Measurements from ENCODE around the gene EIF4ENIF1.
A peak's percentile ranks its signal among the peaks of the same experiment; 100 is the strongest.
"Not testable (repeated sequence)": the region's sequence is repeated elsewhere in the genome, so short reads cannot be mapped to it uniquely, and the experiment has no call there.

Gene EIF4ENIF1, protein sequence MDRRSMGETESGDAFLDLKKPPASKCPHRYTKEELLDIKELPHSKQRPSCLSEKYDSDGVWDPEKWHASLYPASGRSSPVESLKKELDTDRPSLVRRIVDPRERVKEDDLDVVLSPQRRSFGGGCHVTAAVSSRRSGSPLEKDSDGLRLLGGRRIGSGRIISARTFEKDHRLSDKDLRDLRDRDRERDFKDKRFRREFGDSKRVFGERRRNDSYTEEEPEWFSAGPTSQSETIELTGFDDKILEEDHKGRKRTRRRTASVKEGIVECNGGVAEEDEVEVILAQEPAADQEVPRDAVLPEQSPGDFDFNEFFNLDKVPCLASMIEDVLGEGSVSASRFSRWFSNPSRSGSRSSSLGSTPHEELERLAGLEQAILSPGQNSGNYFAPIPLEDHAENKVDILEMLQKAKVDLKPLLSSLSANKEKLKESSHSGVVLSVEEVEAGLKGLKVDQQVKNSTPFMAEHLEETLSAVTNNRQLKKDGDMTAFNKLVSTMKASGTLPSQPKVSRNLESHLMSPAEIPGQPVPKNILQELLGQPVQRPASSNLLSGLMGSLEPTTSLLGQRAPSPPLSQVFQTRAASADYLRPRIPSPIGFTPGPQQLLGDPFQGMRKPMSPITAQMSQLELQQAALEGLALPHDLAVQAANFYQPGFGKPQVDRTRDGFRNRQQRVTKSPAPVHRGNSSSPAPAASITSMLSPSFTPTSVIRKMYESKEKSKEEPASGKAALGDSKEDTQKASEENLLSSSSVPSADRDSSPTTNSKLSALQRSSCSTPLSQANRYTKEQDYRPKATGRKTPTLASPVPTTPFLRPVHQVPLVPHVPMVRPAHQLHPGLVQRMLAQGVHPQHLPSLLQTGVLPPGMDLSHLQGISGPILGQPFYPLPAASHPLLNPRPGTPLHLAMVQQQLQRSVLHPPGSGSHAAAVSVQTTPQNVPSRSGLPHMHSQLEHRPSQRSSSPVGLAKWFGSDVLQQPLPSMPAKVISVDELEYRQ

DNA sequence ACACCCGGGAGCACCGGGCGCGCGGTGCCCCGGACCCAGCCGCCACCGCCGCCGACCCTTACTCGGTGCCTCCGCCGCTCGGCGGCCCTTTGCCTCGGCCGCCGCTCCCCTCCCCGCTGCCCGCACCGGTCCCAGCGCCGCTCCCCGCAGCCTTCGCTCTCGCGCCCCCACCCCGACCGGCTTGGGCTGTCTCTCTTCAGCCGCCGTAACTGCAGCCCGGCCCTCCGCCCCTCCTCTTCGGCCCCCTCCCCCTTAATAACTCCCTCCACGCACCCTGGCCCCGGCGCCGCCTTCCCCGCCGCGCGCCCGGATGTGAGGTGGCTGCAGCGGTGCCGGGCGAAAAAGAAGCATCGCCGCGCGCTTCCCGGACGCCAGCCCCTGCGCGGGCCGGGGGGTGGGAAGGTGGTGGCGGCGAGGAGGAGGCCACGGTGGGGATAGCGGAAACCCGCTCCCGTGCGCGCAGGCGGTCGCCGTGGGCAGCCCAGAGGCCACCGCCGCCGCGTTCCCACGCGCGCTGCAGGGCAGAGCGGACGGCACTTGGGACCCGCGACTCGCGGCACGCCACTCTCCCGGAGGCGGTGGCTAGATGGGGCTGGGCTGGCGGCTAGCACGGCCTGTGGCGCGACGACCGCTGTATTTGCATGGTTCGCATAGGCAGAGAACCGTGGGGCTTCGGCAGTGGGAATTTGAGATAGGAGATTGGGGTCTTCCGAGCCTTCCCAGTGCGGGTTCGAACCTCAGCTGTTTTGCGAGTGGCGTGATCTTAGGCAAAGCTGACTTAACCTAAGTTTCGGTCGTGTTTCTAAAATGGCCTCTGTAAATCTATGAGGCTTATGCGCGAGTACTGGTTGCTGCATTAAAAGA is at the start of gene EIF4ENIF1:
Gene EIF4ENIF1, minus strand, starts transcription at position 211 of the 864 bp plus-strand sequence. CDS start 1,124 bp downstream, outside the sequence.
- peak; percentile 17 to 47 for DNase-seq

DNA sequence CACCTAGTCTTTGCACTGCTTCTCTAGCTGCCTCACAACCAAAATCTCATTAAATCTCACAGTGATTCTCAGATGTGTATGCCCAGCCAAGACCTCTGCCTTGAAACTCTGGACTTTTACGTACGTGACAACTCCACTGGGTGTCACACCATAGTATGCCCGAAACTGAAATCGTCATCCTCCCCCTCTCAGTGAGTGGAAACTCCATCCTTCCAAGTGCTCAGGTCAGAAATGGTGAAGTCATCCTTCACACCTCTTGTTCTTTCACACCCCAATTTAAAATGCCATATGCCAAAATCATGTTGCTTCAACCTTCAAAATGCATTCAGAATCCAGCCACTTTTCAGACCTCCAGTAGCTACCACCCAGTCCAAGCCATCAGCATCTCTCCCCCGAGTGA is 49.2 kb upstream of the EIF4ENIF1 start:
- DNase-seq: no peak

DNA sequence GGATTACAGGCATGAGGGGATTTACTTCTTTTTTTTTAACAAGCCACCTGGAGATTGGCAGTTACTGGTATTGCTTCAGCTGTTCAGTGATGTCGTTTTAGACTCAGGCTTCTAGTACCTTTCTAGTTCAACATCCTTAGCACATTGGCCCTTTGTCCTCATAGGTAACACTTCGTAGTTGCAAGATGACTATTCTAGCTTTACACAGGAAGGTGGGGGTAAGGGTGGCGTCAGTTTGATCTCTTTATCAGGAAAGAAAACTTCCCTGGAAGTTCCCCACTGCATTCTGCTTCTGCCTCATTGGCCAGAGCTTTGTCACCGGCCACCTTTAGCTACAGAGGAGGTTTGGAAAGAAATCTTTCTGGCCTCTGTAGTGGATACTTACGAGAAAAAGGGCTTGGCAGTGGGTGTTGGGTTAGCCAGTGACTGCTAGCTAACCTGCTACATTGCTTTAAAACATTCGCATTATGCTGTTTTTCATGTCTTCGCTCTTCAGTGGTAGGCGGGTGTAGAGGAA is 47.4 kb upstream of the EIF4ENIF1 start:
- DNase-seq: no peak

DNA sequence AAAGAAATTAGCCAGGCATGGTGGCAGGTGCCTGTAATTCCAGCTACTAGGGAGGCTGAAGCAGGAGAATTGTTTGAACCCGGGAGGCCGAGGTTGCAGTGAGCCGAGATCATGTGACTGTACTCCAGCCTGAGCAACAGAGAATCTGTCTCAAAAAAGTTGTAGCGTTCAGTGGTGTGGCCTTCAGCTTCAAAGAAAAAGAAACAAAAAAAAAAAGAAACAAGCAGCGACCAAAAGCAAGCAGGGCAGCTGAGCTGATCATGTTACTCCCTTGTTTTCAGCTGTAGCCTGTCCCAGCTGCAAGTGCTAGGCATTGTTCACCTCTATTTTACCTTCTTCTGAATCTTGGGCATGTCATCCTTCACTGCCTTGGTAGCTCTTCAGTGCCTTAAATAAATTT is 43.7 kb upstream of the EIF4ENIF1 start:
- DNase-seq: no peak

DNA sequence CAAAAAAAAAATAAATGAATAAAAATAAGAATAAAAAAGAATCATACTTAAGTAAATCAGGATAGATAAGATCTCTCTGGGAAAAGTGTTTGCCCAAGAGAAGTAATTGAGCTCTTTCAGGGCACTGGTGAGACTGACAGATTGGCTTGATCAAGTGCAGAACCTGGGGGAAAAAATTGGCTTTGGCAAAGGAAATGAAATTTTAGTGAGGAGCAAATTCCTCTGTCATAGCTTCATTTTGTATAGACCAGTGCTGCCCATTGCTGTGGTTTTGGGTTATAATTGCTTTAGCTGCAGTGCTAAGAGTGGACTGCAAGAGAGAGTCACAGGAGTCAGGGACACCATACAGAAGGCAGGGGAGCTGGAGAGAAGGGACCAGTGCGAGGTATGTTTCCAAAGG is 42.4 kb upstream of the EIF4ENIF1 start:
- DNase-seq: no peak

DNA sequence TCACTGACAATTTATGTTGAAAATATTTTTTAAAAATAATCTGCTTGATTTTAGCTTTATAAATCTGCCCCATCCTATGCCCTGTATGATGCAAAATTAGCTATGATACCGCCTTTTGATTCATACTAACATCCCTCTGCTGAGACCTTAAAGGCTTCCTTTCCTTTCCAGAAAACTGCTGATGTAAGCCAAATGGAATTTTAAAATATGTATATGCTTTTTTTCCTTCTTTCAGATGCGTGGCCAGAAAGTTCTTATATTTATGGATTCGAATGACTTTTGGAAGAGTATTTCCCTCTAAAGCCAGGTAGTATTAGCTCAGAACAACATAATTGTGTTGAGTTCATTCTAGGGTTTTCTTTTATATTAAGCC is 41.2 kb upstream of the EIF4ENIF1 start:
- no peak for DNase-seq

DNA sequence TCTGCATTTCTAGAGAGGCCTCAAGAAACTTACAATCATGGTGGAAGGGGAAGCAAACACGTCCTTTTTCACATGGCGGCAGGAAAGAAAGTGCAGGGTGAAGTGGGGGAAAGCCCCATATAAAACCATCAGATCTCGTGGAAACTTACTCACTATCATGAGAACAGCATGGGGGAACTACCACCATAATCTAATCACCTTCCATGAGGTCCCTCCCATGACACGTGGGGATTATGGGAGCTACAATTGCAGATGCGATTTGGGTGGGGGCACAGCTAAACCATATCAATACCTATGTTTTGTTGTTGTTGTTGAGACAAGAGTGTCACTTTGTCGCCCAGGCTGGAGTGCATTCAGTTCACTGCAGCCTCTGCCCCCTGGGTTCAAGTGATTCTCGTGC is 36.6 kb upstream of the EIF4ENIF1 start:
- DNase-seq: no peak

DNA sequence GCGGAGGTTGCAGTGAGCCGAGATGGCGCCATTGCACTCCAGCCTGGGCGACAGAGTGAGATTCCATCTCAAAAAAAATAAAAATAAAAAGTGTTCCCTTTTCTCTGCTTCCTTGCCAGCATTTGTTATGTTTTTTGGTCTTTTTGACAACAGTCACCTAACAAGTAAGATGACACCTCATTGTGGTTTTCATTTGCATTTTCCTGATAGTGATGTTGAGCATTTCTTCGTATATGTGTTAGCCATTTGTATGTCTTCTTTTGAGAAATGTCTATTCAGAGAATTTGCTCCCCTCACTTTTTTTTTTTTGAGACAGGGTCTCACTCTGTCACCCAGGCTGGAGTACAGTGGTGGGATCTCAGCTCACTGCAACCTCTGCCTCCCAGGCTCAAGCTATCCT is 34.5 kb upstream of the EIF4ENIF1 start:
- DNase-seq: not testable (repeated sequence)

DNA sequence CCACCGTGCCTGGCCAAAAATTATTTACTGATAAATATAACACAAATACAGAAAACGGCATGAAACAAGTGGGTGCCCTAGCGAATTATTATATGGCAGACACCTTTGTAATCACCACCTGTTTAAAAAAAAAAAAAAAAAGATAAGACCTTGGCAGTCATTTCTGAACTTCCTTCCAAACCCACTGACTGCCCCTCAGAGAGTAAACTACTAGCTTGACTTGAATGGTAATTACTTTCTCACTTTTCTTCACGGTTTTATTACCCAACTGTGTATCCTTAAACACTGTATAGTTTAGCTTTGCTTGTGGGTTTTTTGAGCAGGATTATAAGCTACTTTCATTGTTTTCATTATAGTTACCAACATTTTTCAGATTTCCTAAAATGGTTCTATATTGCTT is 30.4 kb upstream of the EIF4ENIF1 start:
- DNase-seq: no peak

DNA sequence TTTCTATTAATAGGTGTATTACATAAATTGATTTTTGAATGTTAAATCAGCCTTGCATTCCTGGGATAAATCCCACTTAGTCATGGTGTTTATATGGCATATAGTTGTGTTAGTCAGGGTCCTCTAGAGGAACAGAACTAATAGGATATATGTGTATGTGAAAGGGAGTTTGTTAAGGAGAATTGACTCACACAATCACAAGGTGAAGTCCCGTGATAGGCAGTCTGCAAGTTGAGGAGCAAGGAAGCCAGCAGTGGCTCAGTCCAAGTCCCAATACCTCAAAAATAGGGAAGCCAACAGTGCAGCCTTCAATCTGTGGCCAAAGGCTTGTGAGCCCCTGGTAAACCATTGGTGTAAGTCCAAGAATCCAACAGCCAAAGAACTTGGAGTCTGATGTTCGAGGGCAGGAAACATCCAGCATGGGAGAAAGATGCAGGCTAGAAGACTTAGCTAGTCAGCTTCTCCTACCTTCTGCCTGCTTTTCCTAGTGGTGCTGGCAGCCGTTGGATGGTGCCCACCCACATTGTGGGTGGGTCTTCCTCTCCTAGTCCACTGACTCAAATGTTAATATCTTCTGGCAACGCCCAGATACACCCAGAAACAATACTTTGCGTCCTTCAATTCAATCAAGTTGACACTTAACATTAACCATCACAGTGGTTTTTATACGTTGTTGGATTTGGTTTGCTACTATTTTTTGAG is 19.6 kb upstream of the EIF4ENIF1 start:
- DNase-seq: no peak

DNA sequence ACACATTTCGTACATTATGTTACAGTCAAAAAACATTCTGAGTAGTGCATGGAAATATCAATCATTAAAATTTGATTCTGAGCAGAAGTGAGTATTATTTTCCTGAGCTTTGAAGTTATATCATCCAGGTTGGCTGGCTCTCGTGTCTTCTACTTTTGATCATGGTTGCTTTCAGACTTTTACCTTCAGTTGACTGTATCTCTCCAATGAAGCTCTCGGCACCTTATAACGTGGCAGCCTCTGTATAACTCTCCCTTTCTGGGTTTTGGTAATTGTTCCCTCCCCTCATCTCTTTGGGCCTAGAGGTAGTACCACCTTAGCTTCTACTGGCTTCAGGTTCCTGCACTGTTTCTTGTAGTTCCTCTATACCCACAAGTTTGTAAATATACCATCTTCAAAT is 18.9 kb upstream of the EIF4ENIF1 start:
- no peak for DNase-seq

DNA sequence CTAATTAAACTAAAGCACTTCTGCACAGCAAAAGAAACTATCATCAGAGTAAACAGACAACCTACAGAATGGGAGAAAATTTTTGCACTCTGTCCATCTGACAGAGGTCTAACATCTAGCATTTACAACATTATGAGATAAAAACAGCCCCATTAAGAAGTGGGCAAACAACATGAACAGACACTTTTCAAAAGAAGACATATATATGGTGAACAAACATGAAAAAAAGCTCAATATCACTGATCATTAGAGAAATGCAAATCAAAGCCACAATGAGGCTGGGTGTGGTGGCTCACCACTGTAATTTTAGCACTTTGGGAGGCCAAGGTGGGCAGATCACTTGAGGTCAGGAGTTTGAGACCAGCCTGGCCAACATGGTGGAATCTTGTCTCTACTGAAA is 17.9 kb upstream of the EIF4ENIF1 start:
- not testable (repeated sequence) for DNase-seq

DNA sequence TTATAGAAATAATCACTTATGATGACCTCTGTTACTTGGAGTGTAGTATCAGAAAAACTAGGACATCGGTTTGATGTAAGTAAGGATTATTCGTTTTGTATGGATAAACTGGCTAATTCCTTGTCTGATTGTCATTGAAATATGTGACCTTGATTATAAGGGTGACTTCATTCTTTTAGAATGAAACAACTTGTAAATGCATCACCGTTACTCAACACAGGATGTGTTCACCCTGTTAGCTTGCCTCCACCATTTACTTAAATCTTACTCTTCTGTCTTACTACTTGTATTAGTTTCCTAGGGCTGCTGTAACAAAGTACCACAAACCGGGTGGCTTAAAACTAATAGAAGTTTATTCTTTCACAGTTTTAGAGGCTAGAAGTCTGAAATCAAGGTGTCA is 14.6 kb upstream of the EIF4ENIF1 start:
- DNase-seq: no peak

DNA sequence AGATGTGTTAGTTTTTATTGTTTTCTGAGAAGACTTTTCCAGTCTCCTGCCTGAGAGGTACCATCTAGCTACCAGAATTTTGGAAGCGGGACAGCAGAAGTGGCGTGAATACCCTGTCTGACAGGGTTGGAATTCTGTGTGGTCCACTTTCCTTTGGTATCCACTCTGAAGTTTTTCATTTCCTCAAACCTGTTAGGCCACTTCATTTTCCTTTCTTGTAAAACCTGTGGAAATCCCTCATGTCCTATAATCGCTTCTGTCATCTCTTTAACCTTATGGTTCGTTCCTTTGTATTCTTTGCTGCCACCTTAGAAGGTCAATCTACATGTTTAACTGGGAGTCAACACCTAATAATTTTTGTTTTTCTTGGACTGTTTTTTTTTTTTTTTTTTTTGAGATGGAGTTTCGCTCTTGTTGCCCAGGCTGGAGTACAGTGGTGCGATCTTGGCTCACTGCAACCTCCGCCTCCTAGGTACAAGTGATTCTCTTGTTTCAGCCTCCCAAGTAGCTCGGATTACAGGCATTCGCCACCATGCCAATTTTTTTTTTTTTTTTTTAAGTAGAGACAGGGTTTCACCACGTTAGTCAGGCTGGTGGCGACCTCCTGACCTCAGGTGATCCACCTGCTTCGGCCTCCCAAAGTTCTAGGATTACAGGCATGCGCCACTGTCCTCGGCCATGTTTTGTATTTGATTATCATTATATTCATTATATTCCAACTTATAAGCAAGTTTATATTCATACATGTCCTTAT is 13.7 kb upstream of the EIF4ENIF1 start:
- no peak for DNase-seq

DNA sequence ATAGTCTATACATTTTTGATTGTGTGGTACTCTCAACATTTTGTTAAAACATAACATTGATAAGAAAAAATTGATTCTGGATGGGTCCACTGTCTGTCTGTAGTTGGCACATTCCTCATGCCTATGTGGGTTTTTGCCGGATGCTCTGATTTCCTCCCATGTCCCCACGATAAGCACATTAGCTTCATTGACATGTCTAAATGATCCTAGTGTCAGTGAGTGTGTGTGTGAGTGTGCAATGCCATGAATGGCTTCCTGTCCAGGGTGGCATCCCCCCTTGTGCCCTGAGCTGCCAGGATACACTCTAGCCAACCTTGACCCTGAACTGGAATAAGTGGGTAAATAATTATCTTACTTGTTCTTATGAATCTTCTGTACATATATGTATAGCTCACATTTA is 12.1 kb upstream of the EIF4ENIF1 start:
- no peak for DNase-seq

DNA sequence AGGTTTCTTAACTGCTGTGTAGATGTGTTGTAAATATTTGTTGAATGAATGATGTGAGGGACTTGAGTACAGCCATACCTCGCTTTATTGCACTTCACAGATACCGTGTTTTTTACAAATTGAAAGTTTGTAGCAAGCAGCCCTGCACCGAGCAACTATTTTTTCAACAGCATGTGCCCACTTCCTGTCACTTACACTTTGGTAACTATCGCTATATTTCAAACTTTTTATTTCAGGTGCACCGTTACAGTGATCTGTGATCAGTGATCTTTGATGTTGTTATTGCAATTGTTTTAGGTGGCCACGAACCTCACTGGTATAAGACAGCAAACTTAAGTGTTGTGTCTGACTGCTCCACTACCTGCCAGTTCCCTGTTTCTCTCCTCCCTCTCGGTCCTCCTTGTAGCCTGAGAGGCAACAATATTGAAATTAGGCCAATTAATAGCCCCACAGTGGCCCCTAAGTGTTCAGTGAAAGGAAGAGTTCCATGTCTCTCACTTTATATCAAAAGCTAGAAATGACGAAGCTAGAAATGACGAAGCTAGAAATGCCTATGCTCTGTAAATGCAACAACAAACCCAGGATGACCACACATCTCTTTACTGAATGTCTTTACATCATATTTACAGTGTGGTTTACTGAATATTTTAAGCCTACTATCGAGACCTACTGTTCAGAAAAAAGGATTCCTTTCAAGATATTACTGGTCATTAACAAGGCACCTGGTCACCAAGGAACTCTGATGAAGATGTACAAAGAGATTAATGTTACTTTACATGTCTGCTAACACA is 7.7 kb upstream of the EIF4ENIF1 start:
- no peak for DNase-seq

DNA sequence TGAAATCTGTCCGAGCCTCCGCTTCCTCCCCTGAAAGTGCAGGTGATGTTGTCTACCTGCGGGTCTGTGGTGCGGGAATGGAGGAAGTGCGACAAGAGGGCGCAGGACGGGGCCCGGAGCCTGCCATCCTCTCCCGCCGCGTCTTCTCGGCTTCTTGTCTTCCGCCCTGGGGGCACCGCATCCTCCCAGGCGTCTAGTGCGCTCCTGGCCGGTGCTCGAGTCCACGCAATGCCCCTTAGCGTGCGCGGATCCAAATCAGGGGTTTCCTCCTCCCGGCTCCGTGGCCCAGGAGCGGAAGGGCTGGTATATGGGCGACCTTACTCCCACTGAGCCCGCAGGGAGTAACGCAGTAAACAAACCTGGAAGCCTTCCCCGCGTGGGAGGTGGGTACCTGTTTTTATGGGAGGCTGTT is 7.1 kb upstream of the EIF4ENIF1 start:
- DNase-seq: no peak

DNA sequence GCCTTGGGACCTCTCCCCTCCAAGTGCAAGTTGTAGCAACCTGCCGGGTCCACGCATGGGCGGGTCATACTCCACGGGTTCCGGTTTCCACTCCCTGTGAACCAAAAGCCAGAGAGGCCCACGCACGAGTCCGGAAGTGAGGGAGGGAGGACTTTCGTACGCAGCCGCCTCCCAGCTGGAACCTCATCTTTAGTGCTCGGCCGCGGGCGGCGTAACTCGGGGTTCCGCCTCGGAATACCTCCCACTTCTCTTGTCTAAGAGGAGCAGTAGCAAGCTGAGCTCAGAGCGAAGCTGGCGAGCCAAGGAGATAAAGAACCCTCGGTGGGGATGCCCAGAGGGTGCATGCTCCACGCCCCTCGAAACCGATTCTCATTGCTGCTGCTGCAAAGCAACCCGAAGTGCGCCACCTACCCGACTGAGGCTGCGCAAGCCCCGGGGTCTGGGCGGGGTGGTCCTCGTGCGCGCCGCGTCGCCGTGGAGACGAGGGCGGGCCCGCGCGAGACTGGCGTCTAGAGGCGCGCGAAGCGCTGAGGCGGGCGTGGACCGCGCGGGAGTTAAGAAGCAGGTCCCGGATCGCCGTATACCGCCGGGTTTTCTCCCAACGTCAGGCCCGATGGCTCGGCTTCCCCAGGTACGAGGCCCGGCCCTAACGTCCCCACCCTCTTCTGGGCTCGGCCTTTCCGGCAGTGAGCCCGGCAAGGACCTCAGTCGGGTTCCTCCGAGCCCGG is 6.5 kb upstream of the EIF4ENIF1 start, which contains the start of gene SFI1:
Gene SFI1, plus strand, starts transcription at position 530 of the 728 bp plus-strand sequence. CDS start 11,749 bp downstream, outside the sequence.
- DNase-seq: peak; percentile 15 to 71

DNA sequence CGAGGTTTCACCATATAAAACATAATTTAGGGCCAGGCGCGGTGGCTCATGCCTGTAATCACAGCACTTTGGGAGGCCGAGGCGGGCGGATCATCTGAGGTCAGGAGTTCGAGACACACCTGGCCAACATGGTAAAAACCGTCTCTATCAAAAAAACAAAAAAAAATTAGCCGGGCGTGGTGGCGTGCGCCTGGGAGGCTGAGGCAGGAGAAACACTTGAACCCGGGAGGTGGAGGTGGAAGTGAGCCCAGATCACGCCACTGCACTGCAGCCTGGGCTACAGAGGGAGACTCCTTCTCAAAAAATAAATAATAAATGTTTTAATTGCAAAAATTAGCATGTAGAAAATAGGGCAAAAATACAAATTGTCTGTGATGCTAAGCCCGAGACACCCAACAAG is 5.7 kb upstream of the EIF4ENIF1 start:
- no peak for DNase-seq
